ENCODE data around the gene ENO2.

ENO2 gene

GRCh38 chr12:6914947-6915788, 788 bp downstream of the ENO2 start:
- DNase-seq, result no peak

- DNase-seq, result no peak
Observed at GRCh38 chr12:6915789-6916285, 1.5 kb downstream of the ENO2 start.

GRCh38 chr12:6916426-6917200, 2.2 kb downstream of the ENO2 start:
- no peak for DNase-seq

GRCh38 chr12:6917491-6918231, 3.3 kb downstream of the ENO2 start:
- no peak for DNase-seq

GRCh38 chr12:6919588-6919987, 5.2 kb downstream of the ENO2 start:
- no peak for DNase-seq

GRCh38 chr12:6921539-6921938, 7.2 kb downstream of the ENO2 start:
- no peak for DNase-seq

GRCh38 chr12:6921996-6922946, 7.9 kb downstream of the ENO2 start:
- DNase-seq, result no peak

- DNase-seq, result no peak
Observed at GRCh38 chr12:6923003-6923732, 8.8 kb downstream of the ENO2 start.

- DNase-seq, result no peak
Observed at GRCh38 chr12:6923851-6924250, 9.5 kb downstream of the ENO2 start.

GRCh38 chr12:6925239-6925539, 10.8 kb downstream of the ENO2 start:
- no peak for DNase-seq

GRCh38 chr12:6925540-6926279, 11.3 kb downstream of the ENO2 start:
- DNase-seq, result no peak

GRCh38 chr12:6927379-6928021, 13.1 kb downstream of the ENO2 start, which contains the start of gene ATN1:
Gene ATN1, plus strand, starts transcription at chr12:6927959. Its CDS starts 6,043 bp downstream, at chr12:6934002.
- peak in 1 of 2 experiments; percentile 29 for DNase-seq

- DNase-seq, result no peak
Observed at GRCh38 chr12:6928022-6928702, 13.8 kb downstream of the ENO2 start.

- no peak for DNase-seq
Observed at GRCh38 chr12:6928703-6929407, 14.5 kb downstream of the ENO2 start.

GRCh38 chr12:6929466-6930452, 15.4 kb downstream of the ENO2 start:
- DNase-seq, result no peak

- no peak for DNase-seq
Observed at GRCh38 chr12:6932766-6933165, 18.4 kb downstream of the ENO2 start.

- no peak for DNase-seq
Observed at GRCh38 chr12:6934110-6934509, 19.7 kb downstream of the ENO2 start.
